SK-N-SH treated with all-trans-retinoic acid at 6 μM for 48 hours (cell line): Measurements from ENCODE around the gene GRAMD1B.

Source experiments
- ARNTL ChIP-seq: fragments of 450-650 bp; formaldehyde crosslinking; IDR thresholded peaks from 2 replicates; pipeline ENCODE4 v1.5.0; 2020; ENCODE audit warnings: low read depth, mild to moderate bottlenecking, moderate library complexity, borderline replicate concordance
- CSDC2 ChIP-seq: fragments of 250-450 bp; sonication (Bioruptor Pico); IDR thresholded peaks from 2 replicates; pipeline ENCODE4 v1.5.0; 2020; ENCODE audit warnings: mild to moderate bottlenecking, moderate library complexity
- ESRRG ChIP-seq: fragments of 250-450 bp; sonication (Bioruptor Pico); IDR thresholded peaks from 2 replicates; pipeline ENCODE4 v1.6.1; 2021; ENCODE audit warnings: mild to moderate bottlenecking
- GLIS3 ChIP-seq: fragments of 250-450 bp; sonication (Bioruptor Pico); IDR thresholded peaks from 2 replicates; pipeline ENCODE4 v1.5.0; 2020; ENCODE audit warnings: mild to moderate bottlenecking, moderate library complexity
- ISL1 ChIP-seq: fragments of 250-450 bp; sonication (Bioruptor Pico); IDR thresholded peaks from 2 replicates; pipeline ENCODE4 v2.1.2; 2022; ENCODE audit warnings: mild to moderate bottlenecking, moderate library complexity
- OSR1 ChIP-seq: fragments of 250-450 bp; sonication (Bioruptor Pico); IDR thresholded peaks from 2 replicates; pipeline ENCODE4 v1.8.0; 2022; ENCODE audit warnings: moderate library complexity, mild to moderate bottlenecking, inconsistent platforms
- TOX ChIP-seq: fragments of 250-450 bp; sonication (Bioruptor Pico); IDR thresholded peaks from 2 replicates; pipeline ENCODE4 v1.8.0; 2021; ENCODE audit warnings: mild to moderate bottlenecking, moderate library complexity, borderline replicate concordance
- ZFP3 ChIP-seq: fragments of 250-450 bp; sonication (Bioruptor Pico); IDR thresholded peaks from 2 replicates; pipeline ENCODE4 v1.5.0; 2020; ENCODE audit warnings: mild to moderate bottlenecking, moderate library complexity
- ZFP30 ChIP-seq: fragments of 450-650 bp; formaldehyde crosslinking; IDR thresholded peaks from 2 replicates; pipeline ENCODE4 v1.5.0; 2022; ENCODE audit warnings: mild to moderate bottlenecking, moderate library complexity
- ZNF70 ChIP-seq: fragments of 450-650 bp; formaldehyde crosslinking; IDR thresholded peaks from 2 replicates; pipeline ENCODE4 v1.5.0; 2020; ENCODE audit warnings: mild to moderate bottlenecking, moderate library complexity
- ZNF8 ChIP-seq: fragments of 450-650 bp; formaldehyde crosslinking; IDR thresholded peaks from 2 replicates; pipeline ENCODE4 v1.5.0; 2020; ENCODE audit warnings: mild to moderate bottlenecking, moderate library complexity
- TF ChIP-seq, protein P1 (sequence below): fragments of 250-450 bp; sonication (Bioruptor Pico); IDR thresholded peaks from 2 replicates; pipeline ENCODE4 v1.5.0; 2020; ENCODE audit warnings: mild to moderate bottlenecking, moderate library complexity
- TF ChIP-seq, protein P2 (sequence below): fragments of 250-450 bp; sonication (Bioruptor Pico); IDR thresholded peaks from 2 replicates; pipeline ENCODE4 v1.5.1; 2021; ENCODE audit warnings: mild to moderate bottlenecking, moderate library complexity

DNA sequence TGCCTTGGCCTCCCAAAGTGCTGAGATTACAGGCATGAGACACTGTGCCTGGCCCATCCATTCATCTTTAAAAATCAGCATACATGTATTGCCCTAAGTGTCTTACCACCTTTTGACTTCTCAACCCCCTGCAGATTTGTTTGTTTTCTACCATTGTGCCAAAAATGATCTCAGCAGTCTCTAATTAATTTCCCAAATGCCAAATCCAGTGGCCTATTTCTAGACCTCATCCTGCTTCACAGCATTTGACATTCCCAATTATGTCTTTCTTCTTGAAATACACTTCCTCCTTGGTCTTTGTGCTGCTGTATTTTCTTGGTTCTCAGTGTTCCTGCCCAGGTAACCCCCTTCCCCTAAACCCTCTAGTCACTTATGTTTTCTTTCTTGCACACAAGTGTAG lies 46.0 kb upstream of the GRAMD1B start:
- TF ChIP-seq GLIS3 (CRISPR knock-in tag) (no peak), ZFP30 (no peak), ESRRG (CRISPR knock-in tag) (no peak), OSR1 (CRISPR knock-in tag) (no peak), ARNTL (no peak), TOX (no peak), ZNF70 (CRISPR knock-in tag) (no peak), ISL1 (no peak), ZFP3 (CRISPR knock-in tag) (no peak), CSDC2 (CRISPR knock-in tag) (no peak), ZNF8 (CRISPR knock-in tag) (no peak)
- TF ChIP-seq, protein P1, sequence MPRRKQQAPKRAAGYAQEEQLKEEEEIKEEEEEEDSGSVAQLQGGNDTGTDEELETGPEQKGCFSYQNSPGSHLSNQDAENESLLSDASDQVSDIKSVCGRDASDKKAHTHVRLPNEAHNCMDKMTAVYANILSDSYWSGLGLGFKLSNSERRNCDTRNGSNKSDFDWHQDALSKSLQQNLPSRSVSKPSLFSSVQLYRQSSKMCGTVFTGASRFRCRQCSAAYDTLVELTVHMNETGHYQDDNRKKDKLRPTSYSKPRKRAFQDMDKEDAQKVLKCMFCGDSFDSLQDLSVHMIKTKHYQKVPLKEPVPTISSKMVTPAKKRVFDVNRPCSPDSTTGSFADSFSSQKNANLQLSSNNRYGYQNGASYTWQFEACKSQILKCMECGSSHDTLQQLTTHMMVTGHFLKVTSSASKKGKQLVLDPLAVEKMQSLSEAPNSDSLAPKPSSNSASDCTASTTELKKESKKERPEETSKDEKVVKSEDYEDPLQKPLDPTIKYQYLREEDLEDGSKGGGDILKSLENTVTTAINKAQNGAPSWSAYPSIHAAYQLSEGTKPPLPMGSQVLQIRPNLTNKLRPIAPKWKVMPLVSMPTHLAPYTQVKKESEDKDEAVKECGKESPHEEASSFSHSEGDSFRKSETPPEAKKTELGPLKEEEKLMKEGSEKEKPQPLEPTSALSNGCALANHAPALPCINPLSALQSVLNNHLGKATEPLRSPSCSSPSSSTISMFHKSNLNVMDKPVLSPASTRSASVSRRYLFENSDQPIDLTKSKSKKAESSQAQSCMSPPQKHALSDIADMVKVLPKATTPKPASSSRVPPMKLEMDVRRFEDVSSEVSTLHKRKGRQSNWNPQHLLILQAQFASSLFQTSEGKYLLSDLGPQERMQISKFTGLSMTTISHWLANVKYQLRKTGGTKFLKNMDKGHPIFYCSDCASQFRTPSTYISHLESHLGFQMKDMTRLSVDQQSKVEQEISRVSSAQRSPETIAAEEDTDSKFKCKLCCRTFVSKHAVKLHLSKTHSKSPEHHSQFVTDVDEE (CRISPR knock-in tag): no peak
- TF ChIP-seq, protein P2, sequence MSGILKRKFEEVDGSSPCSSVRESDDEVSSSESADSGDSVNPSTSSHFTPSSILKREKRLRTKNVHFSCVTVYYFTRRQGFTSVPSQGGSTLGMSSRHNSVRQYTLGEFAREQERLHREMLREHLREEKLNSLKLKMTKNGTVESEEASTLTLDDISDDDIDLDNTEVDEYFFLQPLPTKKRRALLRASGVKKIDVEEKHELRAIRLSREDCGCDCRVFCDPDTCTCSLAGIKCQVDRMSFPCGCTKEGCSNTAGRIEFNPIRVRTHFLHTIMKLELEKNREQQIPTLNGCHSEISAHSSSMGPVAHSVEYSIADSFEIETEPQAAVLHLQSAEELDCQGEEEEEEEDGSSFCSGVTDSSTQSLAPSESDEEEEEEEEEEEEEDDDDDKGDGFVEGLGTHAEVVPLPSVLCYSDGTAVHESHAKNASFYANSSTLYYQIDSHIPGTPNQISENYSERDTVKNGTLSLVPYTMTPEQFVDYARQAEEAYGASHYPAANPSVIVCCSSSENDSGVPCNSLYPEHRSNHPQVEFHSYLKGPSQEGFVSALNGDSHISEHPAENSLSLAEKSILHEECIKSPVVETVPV: no peak
